GM21825 (cell line): ENCODE data around the gene SSTR5.

Experiments used
- ATAC-seq: cut with Tn5 transposase; IDR thresholded peaks from one replicate; pipeline ENCODE4 v1.9.1; 2021; ENCODE audit warnings: mild to moderate bottlenecking, moderate library complexity; ENCODE audit not compliant: unreplicated experiment

The SSTR5 gene

DNA sequence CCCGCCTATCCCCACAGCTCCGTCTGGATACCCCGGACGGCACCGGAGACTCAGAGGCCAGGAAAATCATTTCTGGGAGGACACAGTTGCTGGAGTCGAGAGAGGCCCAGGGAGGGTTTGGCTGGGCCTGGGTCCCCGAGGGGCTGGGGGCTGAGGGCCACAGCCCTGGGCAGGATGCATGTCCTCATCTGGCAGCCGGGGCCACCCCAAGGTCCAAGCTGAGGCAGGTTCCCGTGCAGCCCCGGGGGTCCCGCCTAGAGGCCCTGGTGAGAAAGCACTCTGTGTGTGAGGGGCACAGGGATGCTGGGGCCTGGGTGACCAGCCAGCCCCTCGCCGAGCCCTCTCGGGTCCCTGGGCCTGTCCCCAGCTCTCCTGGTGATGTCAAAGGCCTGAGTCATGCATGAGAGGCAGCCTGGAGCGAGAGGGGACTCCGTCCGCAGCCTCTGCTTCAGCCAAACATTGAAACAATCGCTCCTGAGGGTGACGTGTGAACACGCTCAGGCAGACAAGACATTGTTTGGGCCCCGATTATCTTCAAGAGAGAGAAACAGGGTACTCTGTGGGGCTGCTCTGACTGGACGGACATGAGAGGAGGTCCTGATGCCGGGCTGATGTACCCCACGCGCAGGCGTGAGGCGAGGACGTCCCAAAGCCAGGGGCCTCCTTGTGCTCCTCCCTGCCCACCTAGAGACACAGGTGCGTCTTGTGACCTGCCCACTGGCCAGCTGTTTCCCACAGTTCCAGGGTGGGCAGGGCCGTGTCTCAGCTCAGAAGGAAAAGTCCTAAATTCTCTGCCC is 49.3 kb downstream of the SSTR5 start:
- no peak for ATAC-seq

DNA sequence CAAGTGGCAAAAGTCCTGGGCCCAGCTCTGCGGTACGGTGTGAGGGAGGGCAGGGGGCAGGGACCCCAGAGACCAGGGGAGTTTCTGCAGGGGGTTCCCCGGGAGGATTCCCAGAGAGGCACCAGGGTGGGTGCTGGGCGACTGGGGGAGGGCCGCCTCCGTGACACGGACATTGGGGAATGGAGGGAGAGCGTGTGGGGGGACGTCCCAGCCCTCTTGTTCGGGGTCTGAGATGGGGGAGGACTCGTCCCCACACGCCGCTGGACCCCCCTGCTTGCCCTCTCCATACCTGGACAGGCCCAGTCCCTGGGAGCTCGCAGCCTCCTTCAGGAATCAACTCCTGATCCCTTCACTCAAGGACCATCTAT is 49.8 kb downstream of the SSTR5 start:
- ATAC-seq: no peak

DNA sequence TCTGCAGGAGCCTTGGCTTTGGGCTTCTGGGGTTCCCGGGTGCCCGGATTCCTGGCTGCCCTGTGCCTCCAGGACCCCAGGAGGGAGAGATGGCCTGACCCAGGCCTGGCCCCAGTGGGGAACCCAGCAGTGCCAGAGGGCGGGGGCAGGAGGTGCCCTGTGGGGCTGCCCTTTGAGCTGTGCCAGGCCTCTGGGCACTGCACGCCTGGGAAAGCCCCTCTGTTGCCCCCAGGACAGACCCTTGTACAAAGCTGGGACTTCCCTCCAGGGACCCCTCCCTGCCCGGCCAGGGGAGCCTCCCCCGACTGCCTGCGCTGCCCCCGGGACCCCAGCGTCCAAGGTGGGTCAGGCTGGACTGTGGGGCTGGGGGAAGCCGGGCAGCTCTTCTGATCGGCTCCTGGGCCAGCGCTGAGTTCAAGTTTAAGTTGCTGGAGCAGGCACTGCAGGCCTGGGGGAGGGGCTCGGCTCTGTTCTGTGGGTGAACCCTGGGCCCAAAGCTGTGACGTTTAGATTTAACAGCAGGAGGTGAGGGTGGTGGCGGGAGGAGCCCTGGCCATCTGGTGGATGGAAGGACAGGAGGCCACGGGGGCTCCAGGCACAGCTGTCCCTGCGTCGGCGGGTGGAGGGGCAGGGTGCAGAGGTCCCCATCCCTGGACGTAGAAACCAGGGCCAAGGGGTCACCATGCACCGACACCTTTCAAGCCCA is 51.1 kb downstream of the SSTR5 start:
- ATAC-seq: no peak

GRCh38 chr16:1124291-1124690 is 51.7 kb downstream of the SSTR5 start:
- ATAC-seq: no peak

DNA sequence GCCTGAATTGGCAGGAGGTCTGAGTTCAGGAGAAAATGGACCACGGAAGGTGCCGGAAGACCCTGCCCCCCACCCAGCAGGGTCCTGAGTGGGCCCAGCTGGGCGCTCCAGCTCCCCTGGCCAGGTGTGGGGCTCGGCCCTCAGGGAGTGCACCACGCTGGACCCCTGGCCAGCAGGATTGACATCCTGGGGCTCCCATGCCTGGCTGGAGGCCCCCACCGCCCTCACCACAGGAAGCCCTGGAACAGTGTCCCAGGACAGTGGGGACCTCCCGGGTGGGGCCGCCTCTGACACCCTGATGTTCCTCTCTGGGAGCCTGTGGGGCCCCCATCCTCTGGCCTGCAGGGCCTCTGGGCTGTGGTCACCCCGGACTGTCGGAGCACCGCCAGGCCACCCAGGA is 52.2 kb downstream of the SSTR5 start:
- no peak for ATAC-seq

DNA sequence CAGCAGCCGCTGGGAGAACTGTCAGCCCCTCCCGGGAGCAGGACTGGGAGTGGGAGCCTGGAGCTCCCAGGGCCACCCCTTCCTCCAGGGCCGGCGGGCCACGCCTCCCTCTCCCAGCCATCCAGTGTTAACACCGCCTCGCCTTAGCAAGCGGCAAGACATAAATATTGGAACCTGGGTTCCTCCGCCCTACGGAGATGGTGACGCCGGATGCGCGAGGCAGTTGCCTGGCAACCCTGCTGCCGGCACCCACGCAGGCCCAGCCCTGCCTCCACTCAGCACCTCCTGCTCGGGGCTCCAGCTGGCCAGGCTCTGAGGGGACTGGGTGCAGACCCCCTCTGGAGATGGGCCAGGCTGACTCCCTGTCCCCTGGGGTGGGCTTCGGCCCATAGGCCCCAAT is 52.9 kb downstream of the SSTR5 start:
- no peak for ATAC-seq

- ATAC-seq: no peak
Measured at GRCh38 chr16:1126044-1126443, 53.5 kb downstream of the SSTR5 start.

DNA sequence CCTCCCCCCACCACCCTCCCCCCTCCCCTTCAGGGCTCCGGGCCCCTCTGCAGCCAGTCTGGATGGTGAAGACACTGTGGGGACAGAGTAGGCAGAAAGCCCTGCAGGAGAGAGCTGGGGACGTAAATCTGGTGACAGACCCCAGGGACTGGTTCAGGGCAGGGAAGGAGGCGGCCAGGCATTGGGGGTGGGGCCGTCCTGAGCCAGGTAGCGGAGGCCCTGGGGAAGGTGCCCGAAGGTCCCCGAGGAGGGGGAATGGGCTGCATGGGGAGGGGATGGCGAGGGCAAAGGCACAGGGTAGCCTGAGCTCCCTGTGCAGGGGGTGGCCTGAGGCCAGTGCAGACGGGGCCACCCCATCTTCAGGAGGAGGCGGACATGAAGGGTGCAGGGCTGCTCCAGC is 54.0 kb downstream of the SSTR5 start:
- ATAC-seq: no peak

DNA sequence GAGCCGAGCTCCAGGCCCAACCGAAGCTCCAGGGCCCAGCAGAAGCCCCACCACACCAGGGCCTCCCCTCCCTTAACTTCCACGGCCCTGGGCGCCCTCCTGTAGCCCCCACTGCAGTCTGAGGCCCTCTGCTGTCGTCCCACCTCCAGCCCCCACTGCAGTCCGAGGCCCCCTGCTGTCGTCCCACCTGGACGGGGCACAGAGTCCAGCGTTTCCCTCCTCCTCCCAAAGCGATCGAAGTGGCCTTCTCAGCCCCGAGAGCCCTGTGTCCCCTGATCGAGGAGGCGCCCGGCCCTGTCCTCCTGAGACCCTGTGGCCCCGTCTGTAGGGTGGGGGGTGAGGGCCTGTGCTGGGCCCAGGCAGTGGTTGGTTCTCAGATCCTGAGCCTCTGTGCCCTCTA is 54.6 kb downstream of the SSTR5 start:
- no peak for ATAC-seq

GRCh38 chr16:1127971-1128715 is 55.6 kb downstream of the SSTR5 start:
- no peak for ATAC-seq

GRCh38 chr16:1129106-1129960 is 56.8 kb downstream of the SSTR5 start:
- ATAC-seq: no peak

DNA sequence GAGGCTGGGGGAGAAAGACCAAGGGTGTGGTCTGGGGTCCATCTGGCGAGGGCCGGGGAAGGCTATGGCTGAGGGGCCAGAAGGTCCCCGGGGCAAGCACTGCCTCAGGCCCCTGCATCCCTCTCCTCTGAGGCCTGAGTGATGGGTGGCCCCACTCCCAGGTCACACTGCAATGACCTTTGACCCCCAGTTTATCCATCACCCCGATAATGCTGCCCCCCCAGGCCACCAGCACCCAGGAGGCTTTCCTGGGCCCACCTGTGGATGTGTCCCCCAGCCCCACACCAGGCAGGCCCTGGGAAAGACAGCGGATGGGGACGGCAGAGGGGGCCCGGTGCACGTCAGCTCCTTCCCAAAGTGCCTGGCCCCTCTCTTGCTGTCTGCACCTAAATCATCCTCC is 57.8 kb downstream of the SSTR5 start:
- no peak for ATAC-seq
